ENCODE results near the gene RXFP3.
"Not testable (repeated sequence)": the region's sequence is repeated elsewhere in the genome, so short reads cannot be mapped to it uniquely, and the experiment has no call there.

Gene RXFP3, protein sequence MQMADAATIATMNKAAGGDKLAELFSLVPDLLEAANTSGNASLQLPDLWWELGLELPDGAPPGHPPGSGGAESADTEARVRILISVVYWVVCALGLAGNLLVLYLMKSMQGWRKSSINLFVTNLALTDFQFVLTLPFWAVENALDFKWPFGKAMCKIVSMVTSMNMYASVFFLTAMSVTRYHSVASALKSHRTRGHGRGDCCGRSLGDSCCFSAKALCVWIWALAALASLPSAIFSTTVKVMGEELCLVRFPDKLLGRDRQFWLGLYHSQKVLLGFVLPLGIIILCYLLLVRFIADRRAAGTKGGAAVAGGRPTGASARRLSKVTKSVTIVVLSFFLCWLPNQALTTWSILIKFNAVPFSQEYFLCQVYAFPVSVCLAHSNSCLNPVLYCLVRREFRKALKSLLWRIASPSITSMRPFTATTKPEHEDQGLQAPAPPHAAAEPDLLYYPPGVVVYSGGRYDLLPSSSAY

DNA sequence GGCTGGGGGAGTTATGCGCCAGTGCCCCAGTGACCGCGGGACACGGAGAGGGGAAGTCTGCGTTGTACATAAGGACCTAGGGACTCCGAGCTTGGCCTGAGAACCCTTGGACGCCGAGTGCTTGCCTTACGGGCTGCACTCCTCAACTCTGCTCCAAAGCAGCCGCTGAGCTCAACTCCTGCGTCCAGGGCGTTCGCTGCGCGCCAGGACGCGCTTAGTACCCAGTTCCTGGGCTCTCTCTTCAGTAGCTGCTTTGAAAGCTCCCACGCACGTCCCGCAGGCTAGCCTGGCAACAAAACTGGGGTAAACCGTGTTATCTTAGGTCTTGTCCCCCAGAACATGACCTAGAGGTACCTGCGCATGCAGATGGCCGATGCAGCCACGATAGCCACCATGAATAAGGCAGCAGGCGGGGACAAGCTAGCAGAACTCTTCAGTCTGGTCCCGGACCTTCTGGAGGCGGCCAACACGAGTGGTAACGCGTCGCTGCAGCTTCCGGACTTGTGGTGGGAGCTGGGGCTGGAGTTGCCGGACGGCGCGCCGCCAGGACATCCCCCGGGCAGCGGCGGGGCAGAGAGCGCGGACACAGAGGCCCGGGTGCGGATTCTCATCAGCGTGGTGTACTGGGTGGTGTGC, at the start of gene RXFP3:
Gene RXFP3 (plus strand): TSS at position 6 of the 636 bp plus-strand sequence. CDS start 355 bp downstream, at position 361.
- DNase-seq, result no peak

DNA sequence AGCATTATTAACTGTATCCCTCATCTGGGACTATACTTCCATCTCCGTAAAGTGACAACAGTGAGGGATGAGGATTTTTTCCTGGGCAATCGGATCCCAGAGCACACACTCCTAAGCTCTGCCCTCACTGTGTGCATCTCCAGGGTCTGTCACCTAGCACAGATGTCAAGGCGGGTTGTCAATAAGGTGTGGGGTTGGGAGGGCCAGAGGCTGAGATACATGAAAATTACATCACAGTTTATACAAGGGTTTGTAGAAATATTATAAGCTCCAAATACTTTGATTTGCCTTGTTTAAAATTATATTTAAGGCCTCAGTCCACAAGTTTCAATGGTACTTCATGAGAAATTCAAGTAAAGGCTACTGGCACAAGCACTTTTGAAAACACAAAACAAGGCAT, 48.9 kb upstream of the RXFP3 start:
- DNase-seq, result no peak

DNA sequence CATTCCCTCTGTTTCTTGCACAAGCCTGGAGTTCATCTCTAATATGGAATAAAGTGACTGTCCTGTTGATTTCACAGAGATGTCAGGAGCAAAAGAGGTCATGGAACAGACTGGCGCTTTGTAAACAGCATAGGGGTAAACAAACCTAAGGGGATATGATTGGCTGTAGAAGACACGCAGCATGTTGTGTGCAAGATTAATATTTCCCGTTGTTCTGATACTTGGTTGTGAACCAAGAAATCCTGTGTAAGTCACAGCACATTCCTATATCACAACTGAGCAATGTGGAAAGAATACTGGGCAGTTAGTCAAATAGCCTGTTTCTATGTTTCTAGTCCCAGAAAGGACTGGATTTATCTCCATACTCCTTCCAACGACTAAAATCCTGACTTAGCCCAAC, 47.6 kb upstream of the RXFP3 start:
- DNase-seq, result no peak

DNA sequence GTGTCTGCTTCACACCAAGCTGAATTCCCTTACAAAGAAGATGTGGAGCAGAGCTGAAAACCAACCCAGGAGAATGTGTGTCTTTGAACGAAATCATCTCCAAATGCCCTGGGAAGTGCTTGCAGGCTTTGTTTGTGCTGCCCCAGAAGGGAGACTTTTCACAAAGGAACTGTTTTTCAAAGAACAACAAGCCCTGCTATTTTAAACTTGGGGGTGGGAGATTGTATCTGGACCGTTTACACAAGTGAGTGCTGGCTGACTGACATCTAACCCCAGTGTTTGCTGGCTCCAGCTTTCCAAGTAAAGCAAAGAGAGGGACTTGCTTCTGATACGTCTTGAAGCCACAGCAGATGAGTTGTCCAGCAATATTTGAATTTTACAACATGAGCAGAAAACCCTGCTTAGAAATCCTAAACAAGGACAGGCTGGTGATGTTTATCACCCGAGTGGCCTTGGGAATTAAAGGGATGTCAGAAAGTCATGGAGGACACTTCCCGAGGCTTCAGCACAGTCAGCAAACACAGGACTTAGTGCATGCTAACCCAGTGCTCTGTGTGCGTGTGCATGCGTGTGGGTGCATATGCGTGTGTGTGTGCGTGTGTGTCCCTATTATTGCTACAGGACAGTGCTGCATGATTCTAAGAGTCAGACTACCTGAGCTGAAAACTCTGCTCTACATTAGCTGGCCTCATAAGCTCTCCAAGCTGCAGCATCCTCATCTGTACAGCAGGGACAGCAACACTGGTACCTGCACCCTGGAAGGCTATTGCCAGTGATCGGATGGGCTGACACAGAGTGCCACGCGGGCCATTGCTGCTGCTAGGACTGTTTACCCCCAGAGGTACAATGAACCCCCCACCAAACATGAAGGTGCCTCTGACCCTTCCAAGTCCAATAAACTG, 45.8 kb upstream of the RXFP3 start:
- no peak for DNase-seq

DNA sequence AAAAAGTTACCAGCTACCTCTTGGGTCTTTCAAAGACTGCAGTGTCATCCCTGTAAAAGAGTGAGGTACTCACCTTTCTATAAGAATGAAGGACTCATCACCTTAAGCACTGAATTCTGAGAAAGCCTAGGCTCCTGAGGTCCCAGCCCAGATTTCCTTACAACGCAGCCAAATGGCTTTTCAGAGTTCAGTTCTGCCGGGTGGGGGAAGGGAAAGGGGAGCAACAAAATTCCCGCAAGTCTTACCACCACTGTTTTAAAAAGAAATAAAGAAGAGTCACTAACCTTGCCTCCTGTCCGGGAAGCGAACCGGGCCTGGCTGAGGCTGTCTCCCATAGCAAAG, 44.8 kb upstream of the RXFP3 start:
- no peak for DNase-seq

DNA sequence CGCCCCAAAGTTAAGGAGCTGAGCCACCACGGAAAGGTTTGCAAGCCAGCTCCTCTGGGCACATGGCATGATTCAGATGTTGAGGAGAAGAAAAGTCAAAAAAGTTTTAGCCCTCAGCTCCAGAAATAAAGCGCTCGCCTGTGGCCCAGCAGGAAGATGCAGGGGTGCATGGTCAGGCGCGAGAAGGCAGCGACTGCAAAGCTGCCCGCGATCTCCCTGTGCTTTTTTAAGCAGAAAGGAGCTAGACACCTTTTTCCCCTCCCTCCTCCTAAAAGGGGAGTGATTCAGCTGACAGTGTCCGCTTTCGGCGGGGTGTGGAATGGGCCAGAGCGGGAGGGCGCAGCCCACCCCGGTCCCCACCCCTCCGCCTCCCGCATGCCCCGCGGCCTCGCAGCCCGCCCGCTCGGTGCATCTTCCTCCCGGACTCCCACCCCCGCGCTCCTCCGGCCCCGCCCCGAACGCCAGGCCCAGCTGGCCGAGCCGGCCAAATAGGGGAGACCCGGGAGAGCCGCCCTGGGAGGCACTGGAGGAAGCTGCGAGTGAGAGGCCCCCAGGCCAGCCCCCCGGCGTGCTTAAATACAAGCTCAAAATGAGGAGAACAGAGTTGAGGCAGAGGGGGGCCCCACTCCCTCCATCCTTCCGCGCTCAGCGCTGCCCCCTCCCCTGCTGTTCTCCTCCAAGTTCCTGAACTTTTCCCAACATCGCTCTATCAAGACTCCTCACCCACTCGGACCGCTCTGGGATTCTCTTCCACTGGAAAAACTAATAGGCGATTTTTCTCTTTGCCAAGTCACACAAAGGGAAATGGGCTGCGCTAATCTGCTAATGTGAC, 44.2 kb upstream of the RXFP3 start, which contains the start of gene ADAMTS12:
Gene ADAMTS12 (minus strand): TSS at position 203 of the 832 bp plus-strand sequence. CDS start 134 bp downstream, at position 69.
- no peak for DNase-seq

DNA sequence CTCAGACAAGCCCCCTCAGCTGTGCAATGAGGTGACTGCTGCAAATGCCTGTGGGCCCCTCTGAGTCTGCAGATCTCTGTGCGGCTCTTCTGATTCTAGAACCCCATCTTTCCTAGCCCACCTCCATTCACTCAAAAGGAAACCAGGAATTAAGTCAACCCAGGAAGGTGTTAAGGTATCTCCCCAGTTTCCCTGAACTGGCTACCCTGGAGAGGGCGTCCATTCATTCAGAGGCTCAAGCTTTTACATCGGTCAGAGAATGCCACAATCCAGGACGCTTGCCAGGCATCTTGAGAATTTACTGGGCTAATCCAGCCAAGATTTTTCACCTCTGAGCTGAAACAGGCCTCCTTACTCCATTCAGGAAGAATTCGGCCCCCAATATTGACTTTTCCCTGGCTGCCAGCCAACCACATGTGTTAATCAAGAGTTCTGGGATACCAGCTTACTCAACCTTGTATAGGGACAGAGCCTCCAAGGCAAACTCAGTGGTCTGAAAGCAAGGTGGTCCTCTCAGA, 43.5 kb upstream of the RXFP3 start:
- DNase-seq, result no peak

DNA sequence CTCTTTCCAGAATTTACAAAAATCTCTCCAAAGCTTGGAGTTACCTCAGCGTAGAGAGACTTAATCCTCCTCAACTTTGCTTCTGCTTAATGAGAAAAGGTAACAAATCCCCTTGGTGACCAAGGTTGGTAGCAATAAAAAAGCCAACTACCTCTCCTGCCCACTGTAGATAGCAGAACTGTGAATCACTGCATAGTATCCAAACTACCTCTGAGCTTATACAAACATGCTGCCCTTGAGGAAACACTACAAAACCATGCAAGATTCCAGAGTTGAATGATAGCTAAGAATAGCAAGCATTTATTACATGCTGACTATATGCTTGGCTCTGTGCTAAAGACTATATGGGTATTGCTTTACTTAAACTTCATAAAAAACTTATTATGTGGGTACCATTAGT, 41.6 kb upstream of the RXFP3 start:
- DNase-seq, result no peak

DNA sequence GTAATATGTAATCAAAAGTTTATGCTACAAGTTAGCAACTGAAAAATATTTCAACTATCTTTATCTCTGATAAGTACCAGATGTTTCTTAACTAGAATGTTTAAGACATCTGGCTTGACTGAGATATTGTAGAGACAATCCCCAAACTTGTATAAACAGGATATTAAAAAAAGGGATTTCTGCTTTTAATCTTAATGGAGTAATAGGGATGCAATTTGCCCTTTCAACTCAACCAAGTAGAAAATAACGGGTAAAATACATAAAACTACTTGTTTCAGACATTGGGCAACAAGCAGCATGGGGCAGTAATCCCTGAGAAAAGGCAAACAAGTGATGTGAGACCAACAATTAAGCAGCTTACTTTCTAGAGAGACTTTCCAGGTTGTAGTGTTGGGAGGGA, 35.0 kb upstream of the RXFP3 start:
- DNase-seq, result no peak

DNA sequence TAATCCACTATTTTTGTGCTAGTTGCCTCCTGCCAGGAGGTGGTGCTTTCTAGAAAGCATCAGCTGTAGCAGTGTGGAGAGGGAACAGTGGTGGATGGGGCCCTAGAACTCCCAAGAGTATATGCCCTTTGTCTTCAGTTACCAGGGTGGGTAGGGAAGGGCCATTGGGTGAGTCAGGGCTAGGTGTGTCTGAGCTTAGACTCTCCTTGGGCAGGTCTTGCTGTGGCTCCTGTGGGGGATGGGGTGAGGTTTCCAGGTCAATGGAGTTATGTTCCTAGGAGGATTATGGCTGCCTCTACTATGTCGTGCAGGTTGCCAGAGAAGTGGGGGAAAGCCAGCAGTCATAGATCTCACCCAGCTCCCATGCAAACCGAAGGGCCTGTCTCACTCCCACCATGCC, 33.1 kb upstream of the RXFP3 start:
- DNase-seq, result no peak

DNA sequence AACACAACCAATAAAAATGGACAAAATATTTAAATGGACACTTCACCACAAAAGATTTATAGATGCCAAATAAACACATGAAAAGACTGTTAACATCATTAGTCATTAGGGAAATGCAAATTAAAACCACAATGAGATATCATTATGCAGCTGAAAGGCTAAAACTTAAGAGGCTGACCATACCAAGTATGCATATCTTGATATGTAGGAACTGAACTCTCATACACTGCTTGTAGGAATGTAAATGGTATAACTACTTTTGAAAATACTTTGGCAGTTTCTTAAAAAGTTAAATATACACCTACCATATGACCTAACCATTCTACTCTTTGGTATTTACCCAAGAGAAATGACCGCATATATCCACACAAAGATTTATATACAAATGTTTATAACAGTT, 30.8 kb upstream of the RXFP3 start:
- DNase-seq, result no peak

DNA sequence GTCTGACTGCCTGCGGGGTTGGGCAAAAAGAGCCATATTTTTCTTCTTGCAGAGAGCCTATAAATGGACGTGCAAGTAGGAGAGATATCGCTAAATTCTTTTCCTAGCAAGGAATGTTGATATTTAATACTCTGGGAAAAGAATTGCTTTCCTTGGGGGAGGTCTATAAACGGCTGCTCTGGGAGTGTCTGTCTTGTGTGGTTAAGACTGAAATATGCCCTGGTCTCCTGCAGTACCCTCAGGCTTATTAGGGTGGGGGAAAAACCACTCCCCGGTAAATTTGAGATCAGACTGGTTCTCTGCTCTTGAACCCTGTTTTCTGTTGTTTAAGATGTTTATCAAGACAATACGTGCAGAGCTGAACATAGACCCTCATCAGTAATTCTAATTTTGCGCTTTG, 29.9 kb upstream of the RXFP3 start:
- not testable (repeated sequence) for DNase-seq

DNA sequence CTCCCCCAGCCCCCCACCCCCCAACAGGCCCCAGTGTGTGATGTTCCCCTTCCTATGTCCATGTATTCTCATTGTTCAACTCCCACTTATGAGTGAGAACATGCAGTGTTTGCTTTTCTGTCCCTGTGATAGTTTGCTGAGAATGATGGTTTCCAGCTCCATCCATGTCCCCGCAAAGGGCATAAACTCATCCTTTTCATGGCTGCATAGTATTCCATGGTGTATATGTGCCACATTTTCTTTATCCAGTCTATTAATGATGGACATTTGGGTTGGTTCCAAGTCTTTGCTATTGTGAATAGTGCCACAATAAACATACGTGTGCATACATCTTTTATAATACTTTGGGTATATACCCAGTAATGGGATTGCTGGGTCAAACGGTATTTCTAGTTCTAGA, 21.3 kb upstream of the RXFP3 start:
- DNase-seq, result not testable (repeated sequence)

DNA sequence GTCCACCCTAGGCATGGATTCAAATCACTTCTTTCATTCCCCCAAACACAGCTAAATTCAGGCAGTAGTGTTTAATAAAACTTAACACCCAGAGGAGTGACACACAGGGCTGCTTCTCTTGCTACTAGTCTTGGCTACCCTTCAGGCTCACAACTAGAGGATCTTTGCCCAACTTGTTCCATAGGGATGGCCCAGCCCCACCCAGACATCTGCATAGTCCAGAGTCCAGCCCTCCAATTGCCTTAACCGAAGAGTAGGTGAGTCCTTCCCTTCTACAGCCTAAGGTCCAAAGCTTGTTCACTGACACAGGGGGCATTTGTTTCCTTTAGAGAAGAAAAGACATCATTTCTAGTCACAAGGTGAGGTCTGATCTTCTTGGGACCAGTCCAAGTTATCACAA, 15.2 kb upstream of the RXFP3 start:
- DNase-seq, result no peak

DNA sequence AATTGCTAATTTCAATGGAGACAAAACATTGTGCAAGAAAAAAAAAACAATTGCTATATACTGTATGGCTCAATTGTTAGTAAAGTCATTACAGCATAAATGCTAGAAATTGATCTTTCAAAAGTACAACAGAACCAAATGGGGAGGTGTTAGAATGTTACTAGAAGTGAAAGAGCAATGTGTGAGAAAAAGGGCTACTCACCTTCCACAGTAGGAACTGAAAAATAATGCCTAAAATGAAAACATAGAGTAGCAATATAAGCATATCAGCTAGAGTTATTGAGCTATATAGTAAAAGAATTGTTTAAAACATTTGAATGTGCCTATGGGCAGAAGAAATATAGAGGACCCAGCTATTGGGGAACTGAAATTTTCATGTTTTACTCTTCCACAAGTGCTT, 10.9 kb upstream of the RXFP3 start:
- DNase-seq, result no peak

DNA sequence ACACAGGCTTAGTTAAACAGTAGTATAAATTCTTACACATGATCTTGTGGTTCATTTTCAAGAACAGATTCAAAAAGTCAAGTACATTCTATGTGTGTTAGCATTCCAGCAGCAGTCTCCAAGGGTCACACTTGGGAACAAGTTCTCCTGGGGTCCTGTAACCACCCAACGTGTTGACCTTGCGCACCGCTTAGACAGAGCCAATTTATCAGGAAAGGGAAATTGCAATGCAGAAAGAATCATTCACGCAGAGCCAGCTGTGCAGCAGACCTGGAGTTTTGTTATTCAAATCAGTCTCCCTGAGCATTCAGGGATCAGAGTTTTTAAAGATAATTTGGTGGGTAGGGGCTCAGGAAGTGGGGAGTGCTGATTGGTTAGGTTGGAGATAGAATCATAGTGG, 8.5 kb upstream of the RXFP3 start:
- no peak for DNase-seq

DNA sequence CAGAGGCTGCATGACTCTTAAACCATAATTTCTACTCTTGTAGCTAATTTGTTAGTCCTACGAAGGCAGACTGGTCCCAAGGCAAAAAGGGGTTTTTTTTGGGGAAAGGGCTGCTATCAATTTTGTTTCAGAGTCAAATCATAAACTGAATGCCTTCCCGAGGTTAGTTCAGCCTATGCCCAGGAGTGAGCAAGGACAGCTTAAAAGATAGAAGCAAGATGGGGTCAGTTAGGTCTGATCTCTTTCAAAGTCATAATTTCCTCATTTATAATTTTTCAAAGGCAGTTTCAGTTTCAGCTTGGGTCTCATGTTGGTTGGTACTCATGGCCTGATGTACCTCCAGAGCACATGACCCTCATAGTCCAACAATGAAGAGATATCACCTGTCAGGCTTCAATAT, 7.9 kb upstream of the RXFP3 start:
- no peak for DNase-seq

DNA sequence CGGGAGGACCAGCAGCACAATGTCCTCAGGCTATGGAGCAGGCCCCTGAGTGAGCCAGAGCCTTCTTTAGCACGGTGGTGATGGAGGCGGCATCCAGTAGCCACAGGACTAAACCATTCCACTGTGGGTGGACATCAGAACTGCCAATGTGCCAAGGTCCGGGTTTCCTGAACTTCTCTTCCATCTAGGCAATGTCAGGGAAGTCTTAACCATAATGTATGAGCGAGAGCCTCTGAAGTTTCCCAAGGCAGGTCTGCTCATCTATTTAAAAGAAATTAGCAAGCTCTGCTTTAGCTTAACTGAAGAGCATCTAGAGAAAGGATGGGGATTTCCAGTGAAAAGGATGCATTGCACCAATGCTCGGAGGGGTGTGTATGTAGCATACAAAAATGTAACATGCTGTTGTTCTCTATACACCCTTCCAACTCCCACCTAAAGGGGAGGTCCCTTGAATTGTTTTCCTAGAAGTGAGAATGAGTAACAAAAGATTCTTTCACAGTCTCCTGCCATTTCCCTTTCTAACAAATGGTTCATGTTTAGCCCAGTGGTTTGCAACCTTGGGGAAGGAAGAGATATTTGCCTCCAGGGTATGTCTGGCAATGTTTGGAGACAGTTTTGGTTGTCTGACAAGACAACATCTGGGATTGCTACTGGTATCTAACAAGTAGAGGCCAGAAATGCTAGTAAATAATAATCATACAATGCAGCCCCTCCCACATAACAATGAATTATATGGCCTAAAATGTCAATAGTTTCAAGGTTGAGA, 6.1 kb upstream of the RXFP3 start:
- no peak for DNase-seq

DNA sequence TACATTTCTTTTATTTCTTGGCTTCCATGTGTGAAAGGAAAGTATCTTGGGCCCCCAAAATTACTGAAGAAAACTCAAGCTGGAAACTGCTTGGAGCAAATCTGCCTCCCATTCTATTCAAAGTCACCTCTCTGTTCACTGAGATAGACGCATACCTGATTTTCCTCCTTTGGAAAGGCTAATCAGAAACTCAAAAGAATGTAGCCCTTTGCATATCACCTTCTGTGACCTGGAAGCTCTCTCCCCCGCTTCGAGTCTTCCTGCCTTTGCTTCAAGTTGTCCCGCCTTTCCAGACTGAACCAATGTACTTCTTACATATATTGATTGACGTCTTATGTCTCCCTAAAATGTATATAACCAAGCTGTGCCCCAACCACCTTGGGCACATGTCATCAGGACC, 5.0 kb upstream of the RXFP3 start:
- no peak for DNase-seq

DNA sequence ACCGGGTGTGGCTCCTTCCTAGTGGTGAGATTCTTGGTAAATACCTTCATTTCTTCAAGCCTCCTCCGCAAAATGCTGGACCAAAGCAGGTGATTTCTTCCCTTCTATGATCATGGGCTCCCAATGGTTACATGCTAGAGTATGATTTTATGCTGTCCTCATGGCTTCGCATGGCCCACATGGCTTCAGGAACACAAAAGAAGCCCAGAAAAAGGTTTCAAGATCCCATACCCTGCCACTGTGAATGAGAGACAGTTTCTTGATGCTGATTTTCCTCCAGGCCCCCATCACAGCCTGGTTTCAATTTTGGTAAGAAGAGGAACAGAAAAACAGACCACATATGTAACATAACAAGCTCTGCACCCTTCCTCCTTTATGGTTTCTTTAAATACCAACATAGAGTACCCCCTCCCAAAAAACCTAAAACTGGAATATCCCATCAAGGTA, 2.4 kb upstream of the RXFP3 start:
- DNase-seq, result no peak

DNA sequence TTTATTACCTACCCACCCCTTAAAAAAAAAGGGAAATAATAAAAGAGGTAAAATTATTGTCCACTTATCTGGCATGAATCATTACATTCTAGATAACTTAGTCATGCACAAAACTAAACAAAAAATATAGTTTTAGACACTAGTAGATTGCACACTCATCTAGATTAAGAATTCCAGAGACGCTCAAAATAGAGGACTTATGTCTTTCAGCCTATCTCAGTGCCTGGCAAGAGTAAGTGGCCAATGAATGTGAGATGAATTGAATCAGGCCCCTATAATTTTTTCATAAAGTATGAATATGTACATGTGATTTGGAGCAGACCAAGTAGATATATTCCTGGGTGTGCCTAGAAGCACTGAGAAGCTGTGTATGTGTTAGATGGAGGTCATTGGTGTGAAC, 2.0 kb upstream of the RXFP3 start:
- no peak for DNase-seq

Data from stimulated activated CD4-positive, alpha-beta T cell treated with anti-CD3 and anti-CD28 coated beads, Interleukin-12 subunit alpha, Interleukin-12 subunit beta, amount 100 ng/mL, for 4 hours (primary cell).